IPS-20b (cell line): ENCODE data around the gene EIF2A.
A peak's percentile ranks its signal among the peaks of the same experiment; 100 is the strongest.

Source experiments
- H3K27ac ChIP-seq: one replicate; pipeline ENCODE4 v1.5.1; 2013; ENCODE audit warnings: low read length
- H3K27me3 ChIP-seq: 2 replicates; pipeline ENCODE4 v1.6.1; 2013; ENCODE audit warnings: mild to moderate bottlenecking, low read length, inconsistent platforms; ENCODE audit not compliant: insufficient read depth
- H3K36me3 ChIP-seq: 2 replicates; pipeline ENCODE4 v1.6.1; 2013; ENCODE audit warnings: low read depth, mild to moderate bottlenecking, inconsistent platforms, low read length, moderate library complexity; ENCODE audit not compliant: insufficient read depth
- H3K4me1 ChIP-seq: 2 replicates; pipeline ENCODE4 v1.6.1; 2013; ENCODE audit warnings: mild to moderate bottlenecking, control low read depth, inconsistent platforms, low read length, moderate library complexity; ENCODE audit not compliant: insufficient read depth
- H3K4me3 ChIP-seq: 2 replicates; pipeline ENCODE4 v1.5.1; 2013; ENCODE audit warnings: mild to moderate bottlenecking, low read length, inconsistent platforms
- H3K9ac ChIP-seq: 2 replicates; pipeline ENCODE4 v1.6.1; 2013; ENCODE audit warnings: low read depth, mild to moderate bottlenecking, inconsistent platforms, low read length, moderate library complexity
- H3K9me3 ChIP-seq: 2 replicates; pipeline ENCODE4 v1.6.1; 2013; ENCODE audit warnings: mild to moderate bottlenecking, low read depth, low read length, inconsistent platforms; ENCODE audit not compliant: insufficient read depth

Gene EIF2A

DNA sequence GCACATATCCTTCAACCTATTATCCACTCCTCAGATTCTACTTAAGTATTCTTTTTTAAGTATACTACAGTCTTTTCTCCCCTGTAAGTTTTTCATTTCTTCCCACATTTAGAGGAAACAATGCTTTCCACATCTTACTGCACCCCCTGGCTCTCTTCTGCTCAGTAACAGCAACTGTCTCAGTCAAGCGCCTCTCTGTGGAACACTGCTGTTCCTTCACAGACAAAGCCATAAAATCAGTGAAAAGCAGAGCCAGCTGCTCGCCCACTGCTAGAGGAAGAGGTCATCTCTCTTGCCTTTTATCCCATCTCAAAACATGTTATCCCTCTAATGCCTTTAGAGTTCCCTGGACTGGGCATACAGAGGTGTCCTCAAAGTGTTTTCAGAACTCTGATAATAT is 25.1 kb upstream of the EIF2A start:
- Histone ChIP-seq H3K27ac (no peak overlapping the region), H3K4me3 (no peak overlapping the region), H3K4me1 (no peaks in the 10 kb centered on the region), H3K9ac (no peak overlapping the region), H3K9me3 (no peaks in the 10 kb centered on the region), H3K36me3 (no peaks in the 10 kb centered on the region), H3K27me3 (no peaks in the 10 kb centered on the region)

DNA sequence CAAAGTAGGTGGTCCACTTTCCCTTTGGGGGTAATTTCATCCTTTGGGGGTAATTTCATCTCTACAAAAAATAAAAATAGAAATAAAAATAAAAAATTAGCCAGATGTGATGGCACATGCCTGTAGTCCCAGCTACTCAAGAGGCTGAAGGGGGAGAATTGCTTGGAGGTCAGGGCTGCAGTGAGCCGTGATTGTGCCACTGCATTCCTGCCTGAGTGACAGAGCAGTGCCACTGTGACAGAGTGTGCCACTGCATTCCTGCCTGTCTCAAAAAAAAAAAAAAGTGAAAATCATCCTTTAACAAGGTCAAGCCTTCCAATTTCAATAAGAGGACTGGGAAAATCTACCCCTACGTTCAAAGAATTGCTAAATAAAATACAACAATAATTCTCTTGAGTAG is 23.0 kb upstream of the EIF2A start:
- no peaks in the 10 kb centered on the region for H3K9me3 ChIP-seq
- no peak overlapping the region for H3K27ac ChIP-seq
- H3K27me3 ChIP-seq, result no peaks in the 10 kb centered on the region
- no peaks in the 10 kb centered on the region for H3K36me3 ChIP-seq
- no peak overlapping the region for H3K4me3 ChIP-seq
- no peak overlapping the region for H3K9ac ChIP-seq
- H3K4me1 ChIP-seq, result peaks cover 12% of the 10 kb centered on the region; the same call in 1 of the 2 replicates

DNA sequence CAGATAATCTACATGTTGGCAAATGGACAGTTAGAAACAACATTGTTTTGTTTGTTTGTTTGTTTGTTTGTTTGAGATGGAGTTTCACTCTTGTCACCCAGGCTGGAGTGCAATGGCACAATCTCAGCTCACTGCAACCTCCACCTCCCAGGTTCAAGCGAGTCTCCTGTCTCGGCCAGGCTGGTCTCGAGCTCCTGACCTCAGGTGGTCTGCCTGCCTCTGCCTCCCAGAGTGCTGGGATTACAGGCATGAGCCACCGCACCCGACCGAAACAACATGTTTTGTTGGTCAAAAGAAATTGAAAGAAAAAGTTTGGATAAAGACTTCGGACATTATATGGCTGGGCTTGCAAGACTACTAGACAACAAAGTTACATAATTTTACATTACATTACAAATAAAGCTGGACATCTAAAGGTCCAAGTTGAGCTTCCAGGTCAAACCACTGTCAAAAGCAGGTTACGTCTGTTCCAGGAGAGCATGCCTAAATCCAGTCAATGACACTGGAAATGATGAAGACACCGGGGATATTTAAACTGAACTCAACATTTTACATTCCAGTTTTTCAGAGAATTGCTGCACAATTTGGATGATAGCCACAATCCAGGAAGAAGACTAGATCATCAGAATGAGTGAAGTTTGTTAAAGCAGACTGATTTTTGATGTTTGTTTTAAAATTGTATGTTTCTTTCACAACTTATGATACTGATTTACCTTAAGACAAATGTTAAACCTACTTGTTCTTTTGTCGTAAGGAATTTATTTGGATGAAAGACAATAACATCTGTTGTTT is 18.9 kb upstream of the EIF2A start:
- Histone ChIP-seq H3K4me1 (peaks cover 12% of the 10 kb centered on the region; the same call in 1 of the 2 replicates), H3K9me3 (no peaks in the 10 kb centered on the region), H3K36me3 (no peaks in the 10 kb centered on the region), H3K27ac (no peak overlapping the region), H3K9ac (no peak overlapping the region), H3K4me3 (peak overlapping the region; percentile 48; the same call in 1 of the 2 replicates), H3K27me3 (no peaks in the 10 kb centered on the region)

DNA sequence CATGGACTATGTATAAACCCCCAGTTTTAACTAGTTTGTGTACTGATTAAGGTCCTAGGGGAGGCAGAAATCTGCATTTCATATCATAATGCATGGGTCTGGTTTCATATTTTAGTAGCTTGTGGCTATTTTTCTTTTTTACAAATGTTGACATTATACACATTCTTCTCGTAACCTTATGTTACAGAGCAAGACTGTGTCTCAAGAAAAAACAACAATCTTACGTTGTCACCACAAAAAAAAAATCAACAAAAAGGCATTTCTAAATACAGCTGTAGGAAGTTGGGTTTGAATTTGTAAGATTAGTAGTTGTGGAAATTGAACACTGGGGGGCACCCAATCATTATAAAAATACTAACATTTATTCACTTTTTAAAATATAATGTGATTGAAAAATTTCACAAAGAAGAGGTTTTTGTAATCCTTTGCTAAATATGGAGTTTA is 18.2 kb upstream of the EIF2A start:
- Histone ChIP-seq H3K27me3 (no peaks in the 10 kb centered on the region), H3K36me3 (no peaks in the 10 kb centered on the region), H3K27ac (no peak overlapping the region), H3K4me1 (peaks cover 12% of the 10 kb centered on the region; the same call in 1 of the 2 replicates), H3K9me3 (no peaks in the 10 kb centered on the region), H3K4me3 (peak overlapping the region; percentile 48; the same call in 1 of the 2 replicates), H3K9ac (no peak overlapping the region)

DNA sequence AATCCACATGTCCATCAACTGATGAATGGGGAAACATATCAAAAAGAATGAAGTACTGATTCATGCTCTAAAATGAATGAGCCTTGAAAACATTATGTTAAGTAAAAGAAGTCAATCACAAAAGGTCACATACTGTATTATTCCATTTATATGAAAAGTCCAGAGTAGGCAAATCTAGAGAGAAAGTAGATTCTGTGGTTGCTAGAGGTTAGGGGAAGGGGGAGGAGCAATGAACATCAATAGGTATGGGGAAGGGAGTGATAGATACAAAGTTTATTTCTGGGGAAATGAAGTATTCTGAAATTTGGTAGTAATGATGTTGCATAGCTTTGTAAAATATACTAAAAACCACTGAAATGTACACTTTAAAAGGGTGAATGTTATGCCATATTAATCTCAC is 14.8 kb upstream of the EIF2A start:
- no peak overlapping the region for H3K27ac ChIP-seq
- no peaks in the 10 kb centered on the region for H3K27me3 ChIP-seq
- no peaks in the 10 kb centered on the region for H3K36me3 ChIP-seq
- H3K4me1 ChIP-seq, result peaks cover 12% of the 10 kb centered on the region; the same call in 1 of the 2 replicates
- H3K9me3 ChIP-seq, result no peaks in the 10 kb centered on the region
- no peak overlapping the region for H3K9ac ChIP-seq
- H3K4me3 ChIP-seq, result no peak overlapping the region

DNA sequence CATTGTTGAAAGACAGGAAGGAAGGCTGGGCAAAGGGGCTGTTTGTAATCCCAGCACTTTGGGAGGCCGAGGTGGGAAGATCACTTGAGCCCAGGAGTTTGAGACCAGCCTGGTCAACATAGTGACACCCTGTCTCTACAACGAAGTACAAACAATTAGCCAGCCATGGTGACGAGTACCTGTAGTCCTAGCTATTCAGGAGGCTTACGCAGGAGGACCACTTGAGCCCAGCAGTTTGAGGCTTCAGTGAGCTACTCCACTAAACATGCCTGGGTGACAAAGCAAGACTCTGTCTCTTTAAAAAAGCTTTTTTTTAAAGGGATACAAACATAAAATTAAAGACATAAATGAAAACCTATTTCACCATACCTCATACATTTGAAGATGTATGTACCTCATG is 11.4 kb upstream of the EIF2A start:
- no peaks in the 10 kb centered on the region for H3K36me3 ChIP-seq
- no peak overlapping the region for H3K27ac ChIP-seq
- H3K9me3 ChIP-seq, result no peaks in the 10 kb centered on the region
- no peaks in the 10 kb centered on the region for H3K27me3 ChIP-seq
- no peak overlapping the region for H3K4me3 ChIP-seq
- no peaks in the 10 kb centered on the region for H3K4me1 ChIP-seq
- no peak overlapping the region for H3K9ac ChIP-seq

DNA sequence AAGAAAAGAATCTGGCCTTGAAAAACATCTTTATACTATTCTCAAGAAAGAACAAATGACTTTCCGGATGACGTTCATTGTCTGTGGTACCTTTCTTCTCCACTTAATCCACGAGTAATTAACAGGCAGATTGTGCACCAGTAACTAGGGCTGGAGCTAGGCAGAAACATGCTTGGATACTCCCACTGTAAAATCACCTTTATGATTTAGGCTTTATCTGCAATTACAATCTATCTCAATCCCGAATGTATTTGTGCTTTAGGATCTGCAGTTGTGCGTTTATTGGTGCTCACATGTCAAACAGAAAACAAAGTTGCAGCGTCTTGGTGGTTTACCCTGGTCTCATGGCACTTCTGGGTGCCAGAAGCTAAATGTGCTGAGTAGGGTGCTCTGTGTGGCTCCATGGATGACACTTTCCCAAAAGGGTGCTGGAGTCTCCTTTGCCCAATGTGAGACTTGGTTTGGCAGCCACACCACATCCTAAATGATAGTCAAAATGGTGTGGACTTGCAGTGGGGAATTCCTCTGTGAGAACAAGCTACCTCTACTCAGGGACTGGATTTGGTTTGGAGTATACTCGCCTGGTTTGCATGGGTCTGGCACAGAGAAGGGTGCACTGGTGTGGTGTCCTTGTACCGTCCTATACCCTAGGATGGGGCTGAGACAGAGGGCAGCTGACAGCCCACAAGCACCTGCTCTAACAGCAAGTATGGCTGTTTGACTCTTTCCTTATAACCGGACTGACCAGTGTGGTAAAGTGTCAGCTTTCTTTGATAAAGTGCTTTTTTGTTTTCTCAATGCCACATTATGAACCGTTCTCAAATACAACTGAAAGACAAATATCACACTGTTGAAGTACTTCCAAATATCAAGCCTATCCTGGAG is 8.0 kb upstream of the EIF2A start:
- no peak overlapping the region for H3K9ac ChIP-seq
- H3K36me3 ChIP-seq, result peaks cover 23% of the 10 kb centered on the region
- H3K9me3 ChIP-seq, result no peaks in the 10 kb centered on the region

DNA sequence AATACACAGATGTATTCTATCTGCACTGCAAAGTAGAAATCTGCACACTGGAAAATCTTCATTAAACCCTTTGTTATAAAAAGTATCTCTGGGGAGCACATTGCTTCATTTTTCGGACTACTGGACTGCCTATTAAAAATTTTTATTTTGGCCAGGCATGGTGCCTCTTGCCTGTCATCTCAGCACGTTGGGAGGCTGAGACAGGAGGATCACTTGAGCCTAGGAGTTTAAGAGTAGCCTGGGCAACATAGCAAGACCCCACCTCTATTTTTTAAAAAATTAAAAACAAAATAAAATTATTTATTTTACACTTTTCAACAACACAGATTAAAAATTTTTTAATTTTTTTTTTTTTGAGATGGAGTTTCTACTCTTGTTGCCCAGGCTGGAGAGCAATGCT is 6.3 kb upstream of the EIF2A start:
- Histone ChIP-seq H3K27me3 (no peaks in the 10 kb centered on the region), H3K9ac (no peak overlapping the region), H3K27ac (no peak overlapping the region), H3K4me3 (no peak overlapping the region), H3K4me1 (peaks cover 5% of the 10 kb centered on the region; the same call in 1 of the 2 replicates), H3K36me3 (peaks cover 36% of the 10 kb centered on the region), H3K9me3 (no peaks in the 10 kb centered on the region)

More for the DNA sequence above, 8.0 kb upstream of the EIF2A start:
- Histone ChIP-seq H3K4me1 (no peaks in the 10 kb centered on the region), H3K27me3 (no peaks in the 10 kb centered on the region), H3K4me3 (no peak overlapping the region), H3K27ac (no peak overlapping the region)

DNA sequence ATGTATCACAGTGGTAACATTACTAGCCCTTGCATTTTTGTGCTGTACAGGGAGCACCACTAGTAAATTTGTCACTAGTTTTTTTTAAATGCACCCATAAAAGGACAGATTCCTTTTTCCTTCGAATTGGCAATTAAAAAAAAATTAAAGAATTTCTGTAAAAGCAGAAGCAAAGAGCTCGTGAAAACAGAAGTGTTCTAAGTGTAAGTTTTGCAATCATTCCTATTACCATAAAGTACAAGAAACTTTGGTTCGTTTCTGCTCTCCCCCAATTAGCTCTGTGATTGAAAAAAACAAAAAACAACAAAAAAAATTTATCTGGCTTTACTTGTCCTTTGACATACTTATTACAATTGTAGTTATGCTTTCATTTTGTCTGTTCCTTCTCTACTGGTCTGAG is 5.6 kb upstream of the EIF2A start:
- peaks cover 5% of the 10 kb centered on the region; the same call in 1 of the 2 replicates for H3K4me1 ChIP-seq
- no peak overlapping the region for H3K4me3 ChIP-seq
- peaks cover 36% of the 10 kb centered on the region for H3K36me3 ChIP-seq
- H3K27me3 ChIP-seq, result no peaks in the 10 kb centered on the region
- no peak overlapping the region for H3K27ac ChIP-seq
- no peaks in the 10 kb centered on the region for H3K9me3 ChIP-seq
- H3K9ac ChIP-seq, result no peak overlapping the region

DNA sequence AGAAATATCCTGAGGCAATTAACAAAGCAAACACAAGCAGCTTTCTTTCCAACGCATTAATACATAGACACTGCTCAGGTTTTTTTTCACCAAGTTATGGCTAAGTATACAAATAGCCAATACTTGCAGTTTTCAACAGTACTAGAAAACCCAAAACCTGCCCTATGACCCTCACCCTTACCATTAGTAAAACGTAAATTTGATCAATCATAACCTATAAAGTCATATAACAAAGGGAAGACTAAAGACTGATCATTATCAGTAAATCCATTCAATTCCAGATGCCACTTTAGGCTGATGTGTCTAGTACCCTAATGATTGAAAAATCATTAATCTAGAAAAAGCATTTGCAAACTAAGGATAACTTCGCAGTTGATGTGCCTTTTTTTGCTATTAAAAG is 3.5 kb upstream of the EIF2A start:
- peaks cover 36% of the 10 kb centered on the region for H3K36me3 ChIP-seq
- no peak overlapping the region for H3K4me3 ChIP-seq
- H3K9me3 ChIP-seq, result no peaks in the 10 kb centered on the region
- no peak overlapping the region for H3K27ac ChIP-seq
- H3K4me1 ChIP-seq, result peaks cover 5% of the 10 kb centered on the region; the same call in 1 of the 2 replicates
- no peaks in the 10 kb centered on the region for H3K27me3 ChIP-seq
- no peak overlapping the region for H3K9ac ChIP-seq

DNA sequence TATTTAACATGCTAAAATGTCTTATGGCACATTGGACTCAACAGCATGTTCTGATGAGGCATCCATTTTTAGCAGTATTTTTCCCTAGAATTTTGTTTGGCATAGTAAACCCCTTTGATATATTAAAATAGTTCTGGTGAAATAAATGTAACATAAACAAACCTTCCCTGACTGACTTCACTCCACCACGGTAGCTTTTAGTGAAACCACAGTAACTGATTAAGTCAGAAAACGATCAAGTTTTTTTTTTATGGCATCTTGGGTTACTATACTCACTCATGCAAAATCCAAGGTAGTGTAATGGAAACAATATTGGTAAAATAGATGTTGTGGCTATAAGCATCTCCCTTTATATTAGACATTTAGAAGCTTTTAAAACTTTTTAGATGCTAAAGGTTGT is 3.1 kb upstream of the EIF2A start:
- H3K9me3 ChIP-seq, result no peaks in the 10 kb centered on the region
- no peak overlapping the region for H3K9ac ChIP-seq
- H3K27me3 ChIP-seq, result no peaks in the 10 kb centered on the region
- H3K4me1 ChIP-seq, result peaks cover 5% of the 10 kb centered on the region; the same call in 1 of the 2 replicates
- peaks cover 36% of the 10 kb centered on the region for H3K36me3 ChIP-seq
- H3K27ac ChIP-seq, result no peak overlapping the region
- no peak overlapping the region for H3K4me3 ChIP-seq
